OCI-LY7 (cell line): Measurements from ENCODE around the gene ANKRD34A.

ENCODE experiments used
- CTCF ChIP-seq: fragments of 200-600 bp; sonication (generic); conservative IDR thresholded peaks from 2 replicates; pipeline ENCODE4 v1.5.1; 2014; ENCODE audit warnings: mild to moderate bottlenecking, antibody characterized with exemption, low read length, moderate library complexity, mixed read lengths
- EZH2phosphoT487 ChIP-seq: fragments of 200-600 bp; sonication (generic); IDR thresholded peaks from 2 replicates; pipeline ENCODE4 v1.6.1; 2018; ENCODE audit warnings: low read depth, borderline replicate concordance, mild to moderate bottlenecking, mixed run types, antibody characterized with exemption, low read length, moderate library complexity, mixed read lengths

DNA sequence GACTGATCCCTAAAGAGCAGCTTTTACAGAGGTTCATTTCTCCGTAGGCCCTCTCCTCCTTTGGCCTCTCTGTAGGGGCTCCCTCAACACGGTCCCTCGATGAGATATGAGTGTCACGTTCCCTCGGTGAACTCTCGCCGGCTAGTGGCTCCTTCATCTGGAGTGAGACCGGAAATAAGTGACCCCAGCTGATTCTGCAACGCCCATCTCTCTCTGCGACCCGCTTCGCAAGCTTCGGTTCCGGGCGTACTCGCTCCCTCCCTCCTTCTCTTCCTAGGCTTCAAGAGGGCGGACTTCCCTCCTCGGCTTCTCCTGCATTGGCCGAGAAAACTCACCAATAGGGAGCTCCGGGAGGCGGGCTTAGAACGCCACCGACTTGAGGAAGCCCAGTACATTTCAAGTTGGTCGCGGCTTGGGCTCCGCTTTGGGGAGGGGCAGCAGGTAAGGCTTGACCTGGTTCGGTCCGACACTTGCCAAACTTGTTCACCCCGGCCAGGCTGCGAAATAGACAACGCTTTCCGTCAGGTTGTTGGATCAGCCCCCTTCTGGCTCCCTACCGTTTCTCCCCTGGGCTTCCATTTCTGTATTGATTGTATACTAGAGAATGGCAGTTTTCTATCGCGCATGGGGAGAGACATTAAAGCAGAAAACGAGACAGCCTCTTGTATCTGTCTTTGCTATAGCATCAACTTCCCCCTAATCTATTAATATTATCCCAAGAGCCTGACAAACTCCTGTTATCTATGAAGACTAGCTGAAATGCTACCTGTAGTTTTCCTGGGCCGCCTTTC is at the start of gene ANKRD34A, which contains the start of gene POLR3GL:
- TF ChIP-seq CTCF (no peak), EZH2phosphoT487 (no peak)
